Measurements from ENCODE around the gene C16orf54.

DNA sequence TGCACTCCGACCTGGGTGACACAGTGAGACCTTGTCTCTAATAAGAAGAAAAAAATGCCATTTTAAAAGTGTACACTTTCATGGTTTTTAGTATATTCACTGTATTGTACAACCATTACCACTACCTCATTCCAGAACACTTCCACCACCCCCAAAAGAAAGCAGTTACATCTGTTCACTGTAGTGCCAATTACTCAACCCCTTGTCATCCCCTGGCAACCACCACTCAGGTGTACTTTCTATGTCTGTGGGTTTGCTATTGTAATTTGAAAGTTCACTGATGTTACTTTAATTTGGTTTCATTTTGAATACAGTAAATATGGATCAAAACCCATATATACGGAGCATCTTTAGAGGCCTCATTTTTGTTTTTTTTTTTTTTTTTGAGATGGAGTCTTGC is 38.4 kb upstream of the C16orf54 start:
- TF ChIP-seq, protein P1, sequence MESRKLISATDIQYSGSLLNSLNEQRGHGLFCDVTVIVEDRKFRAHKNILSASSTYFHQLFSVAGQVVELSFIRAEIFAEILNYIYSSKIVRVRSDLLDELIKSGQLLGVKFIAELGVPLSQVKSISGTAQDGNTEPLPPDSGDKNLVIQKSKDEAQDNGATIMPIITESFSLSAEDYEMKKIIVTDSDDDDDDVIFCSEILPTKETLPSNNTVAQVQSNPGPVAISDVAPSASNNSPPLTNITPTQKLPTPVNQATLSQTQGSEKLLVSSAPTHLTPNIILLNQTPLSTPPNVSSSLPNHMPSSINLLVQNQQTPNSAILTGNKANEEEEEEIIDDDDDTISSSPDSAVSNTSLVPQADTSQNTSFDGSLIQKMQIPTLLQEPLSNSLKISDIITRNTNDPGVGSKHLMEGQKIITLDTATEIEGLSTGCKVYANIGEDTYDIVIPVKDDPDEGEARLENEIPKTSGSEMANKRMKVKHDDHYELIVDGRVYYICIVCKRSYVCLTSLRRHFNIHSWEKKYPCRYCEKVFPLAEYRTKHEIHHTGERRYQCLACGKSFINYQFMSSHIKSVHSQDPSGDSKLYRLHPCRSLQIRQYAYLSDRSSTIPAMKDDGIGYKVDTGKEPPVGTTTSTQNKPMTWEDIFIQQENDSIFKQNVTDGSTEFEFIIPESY (IDR thresholded peaks at IDR 0.05): no peak
- no peak for TF ChIP-seq GABPA (IDR thresholded peaks at IDR 0.05 in 1 of 2, conservative IDR thresholded peaks at IDR 0.05 in 1 of 2)
- TF ChIP-seq, protein P2, sequence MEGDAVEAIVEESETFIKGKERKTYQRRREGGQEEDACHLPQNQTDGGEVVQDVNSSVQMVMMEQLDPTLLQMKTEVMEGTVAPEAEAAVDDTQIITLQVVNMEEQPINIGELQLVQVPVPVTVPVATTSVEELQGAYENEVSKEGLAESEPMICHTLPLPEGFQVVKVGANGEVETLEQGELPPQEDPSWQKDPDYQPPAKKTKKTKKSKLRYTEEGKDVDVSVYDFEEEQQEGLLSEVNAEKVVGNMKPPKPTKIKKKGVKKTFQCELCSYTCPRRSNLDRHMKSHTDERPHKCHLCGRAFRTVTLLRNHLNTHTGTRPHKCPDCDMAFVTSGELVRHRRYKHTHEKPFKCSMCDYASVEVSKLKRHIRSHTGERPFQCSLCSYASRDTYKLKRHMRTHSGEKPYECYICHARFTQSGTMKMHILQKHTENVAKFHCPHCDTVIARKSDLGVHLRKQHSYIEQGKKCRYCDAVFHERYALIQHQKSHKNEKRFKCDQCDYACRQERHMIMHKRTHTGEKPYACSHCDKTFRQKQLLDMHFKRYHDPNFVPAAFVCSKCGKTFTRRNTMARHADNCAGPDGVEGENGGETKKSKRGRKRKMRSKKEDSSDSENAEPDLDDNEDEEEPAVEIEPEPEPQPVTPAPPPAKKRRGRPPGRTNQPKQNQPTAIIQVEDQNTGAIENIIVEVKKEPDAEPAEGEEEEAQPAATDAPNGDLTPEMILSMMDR (IDR thresholded peaks at IDR 0.05; ENCODE audit: low read depth, low read length, missing input control): no peak
- TF ChIP-seq, protein P3, sequence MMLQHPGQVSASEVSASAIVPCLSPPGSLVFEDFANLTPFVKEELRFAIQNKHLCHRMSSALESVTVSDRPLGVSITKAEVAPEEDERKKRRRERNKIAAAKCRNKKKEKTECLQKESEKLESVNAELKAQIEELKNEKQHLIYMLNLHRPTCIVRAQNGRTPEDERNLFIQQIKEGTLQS (IDR thresholded peaks at IDR 0.05): no peak
